Measurements from ENCODE around the gene ADAR. TPM values are rescaled to one million over a fixed set of nuclear protein-coding genes. Genes with fewer than 3 reads are reported as not detected.

Gene ADAR
- total RNA-seq, 1 donor from 2014 or later = 148 TPM

GRCh38 chr1:154639876-154640275 is 31.9 kb upstream of the ADAR start:
- no peak overlapping the region for H3K27ac Mint-ChIP-seq (ENCODE audit: unreplicated experiment)

GRCh38 chr1:154635171-154635570 is 27.2 kb upstream of the ADAR start:
- Mint-ChIP-seq H3K9me3 (peaks cover 9% of the 10 kb centered on the region), H3K4me3 (no peak overlapping the region), H3K27ac (ENCODE audit: unreplicated experiment) (no peak overlapping the region), H3K4me1 (no peaks in the 10 kb centered on the region), H3K27me3 (ENCODE audit: low read depth) (peaks cover 53% of the 10 kb centered on the region), H3K36me3 (ENCODE audit: low read depth) (peaks cover 3% of the 10 kb centered on the region)
- no peak for TF ChIP-seq CTCF (conservative IDR thresholded peaks at IDR 0.05)
- DNase-seq (ENCODE audit: low read depth, low spot score) = no peak

More at GRCh38 chr1:154639876-154640275, 31.9 kb upstream of the ADAR start:
- peaks cover 6% of the 10 kb centered on the region for H3K36me3 Mint-ChIP-seq (ENCODE audit: low read depth)
- peaks cover 9% of the 10 kb centered on the region for H3K9me3 Mint-ChIP-seq
- TF ChIP-seq CTCF (conservative IDR thresholded peaks at IDR 0.05) = no peak
- H3K4me3 Mint-ChIP-seq = no peak overlapping the region
- peaks cover 24% of the 10 kb centered on the region for H3K27me3 Mint-ChIP-seq (ENCODE audit: low read depth)
- DNase-seq (ENCODE audit: low read depth, low spot score) = no peak
- no peaks in the 10 kb centered on the region for H3K4me1 Mint-ChIP-seq

- no peak for TF ChIP-seq CTCF (conservative IDR thresholded peaks at IDR 0.05)
- H3K4me3 Mint-ChIP-seq = peak overlapping the region; percentile 59
- no peak overlapping the region for H3K27ac Mint-ChIP-seq (ENCODE audit: unreplicated experiment)
- H3K36me3 Mint-ChIP-seq (ENCODE audit: low read depth) = peaks cover 12% of the 10 kb centered on the region
- DNase-seq (ENCODE audit: low read depth, low spot score) = no peak
- peaks cover 9% of the 10 kb centered on the region for H3K9me3 Mint-ChIP-seq
- H3K27me3 Mint-ChIP-seq (ENCODE audit: low read depth) = peaks cover 32% of the 10 kb centered on the region
- H3K4me1 Mint-ChIP-seq = peaks cover 20% of the 10 kb centered on the region
These were observed 21.7 kb upstream of the ADAR start for GRCh38 chr1:154629675-154630073.

DNA sequence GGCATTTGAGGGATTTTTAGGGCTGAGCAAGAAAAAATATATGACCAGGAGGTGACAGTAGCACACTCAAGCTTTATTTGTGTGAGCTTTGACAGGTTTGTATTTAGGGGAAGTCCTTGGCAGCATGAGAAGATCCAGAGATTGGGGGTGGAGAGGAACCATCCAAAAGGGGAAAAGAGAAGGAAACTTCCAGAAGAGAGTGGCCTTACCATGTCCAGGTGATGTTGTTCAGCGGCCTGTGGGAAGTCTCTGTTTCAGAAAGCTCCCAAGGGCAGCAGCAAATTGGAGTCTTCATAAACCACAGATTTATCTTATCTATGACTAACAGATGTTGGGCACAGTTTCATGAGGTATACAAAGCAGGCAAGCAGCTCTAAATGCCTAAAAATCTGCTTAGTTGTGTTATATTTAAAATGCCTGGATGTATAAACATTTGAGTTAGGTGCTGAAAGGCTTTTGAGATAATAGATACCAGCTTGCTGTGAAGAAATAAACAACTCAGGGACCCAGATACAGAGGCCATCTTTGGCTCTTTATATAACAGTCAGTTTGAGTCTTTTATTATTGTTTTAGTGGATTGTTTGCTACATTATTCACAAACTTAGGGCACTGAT is 21.2 kb upstream of the ADAR start:
- peaks cover 20% of the 10 kb centered on the region for H3K4me1 Mint-ChIP-seq
- DNase-seq (ENCODE audit: low read depth, low spot score) = no peak
- peaks cover 12% of the 10 kb centered on the region for H3K36me3 Mint-ChIP-seq (ENCODE audit: low read depth)
- H3K4me3 Mint-ChIP-seq = peak overlapping the region; percentile 70
- H3K27me3 Mint-ChIP-seq (ENCODE audit: low read depth) = peaks cover 29% of the 10 kb centered on the region
- TF ChIP-seq CTCF (conservative IDR thresholded peaks at IDR 0.05) = no peak
- no peak overlapping the region for H3K27ac Mint-ChIP-seq (ENCODE audit: unreplicated experiment)
- peaks cover 9% of the 10 kb centered on the region for H3K9me3 Mint-ChIP-seq

- peaks cover 20% of the 10 kb centered on the region for H3K4me1 Mint-ChIP-seq
- DNase-seq (ENCODE audit: low read depth, low spot score) = no peak
- H3K27ac Mint-ChIP-seq (ENCODE audit: unreplicated experiment) = peak overlapping the region; percentile 100
- peak overlapping the region; percentile 92 for H3K4me3 Mint-ChIP-seq
- H3K9me3 Mint-ChIP-seq = peaks cover 9% of the 10 kb centered on the region
- H3K36me3 Mint-ChIP-seq (ENCODE audit: low read depth) = peaks cover 13% of the 10 kb centered on the region
- no peak for TF ChIP-seq CTCF (conservative IDR thresholded peaks at IDR 0.05)
- H3K27me3 Mint-ChIP-seq (ENCODE audit: low read depth) = peaks cover 26% of the 10 kb centered on the region
These were observed 20.1 kb upstream of the ADAR start for GRCh38 chr1:154628121-154628405.

Data from neural crest cell (in vitro differentiated cells).